Activated naive CD4-positive, alpha-beta T cell treated with anti-CD3 and anti-CD28 coated beads for 36 hours (primary cell): ENCODE measurements around the gene EYA3. TPM values are rescaled to one million over a fixed set of nuclear protein-coding genes. Genes with fewer than 3 reads are reported as not detected.

ENCODE experiments used
- total RNA-seq, 2 experiments: library from RNA; stranded (reverse); gene quantifications; one replicate each; pipeline ENCODE4 v1.2.3, GENCODE V29; 2021

EYA3 gene
- total RNA-seq, 2 experiments from 2014 or later, result 25.4 to 25.9 TPM

Other genes with a start within 250 kb of the EYA3 start
- gene THEMIS2, start 216.1 kb downstream of the EYA3 start, total RNA-seq, result 10 to 100 TPM; 12.9 to 17.5 TPM
- 10 to 100 TPM; 62.9 to 76.7 TPM for gene RPA2, start 174.0 kb downstream of the EYA3 start, total RNA-seq
- under 1 TPM; 0.52 to 0.72 TPM for gene SMPDL3B, start 153.6 kb downstream of the EYA3 start, total RNA-seq
- gene XKR8, start 128.6 kb downstream of the EYA3 start, total RNA-seq, result 1 to 10 TPM; 3.2 to 4.8 TPM
- gene PTAFR, start 88.1 kb upstream of the EYA3 start, total RNA-seq, result under 1 TPM; 0.05 to 0.07 TPM
- 100 to 1,000 TPM; 113 to 115 TPM for gene DNAJC8, start 144.4 kb upstream of the EYA3 start, total RNA-seq
- 100 to 1,000 TPM; 182 to 185 TPM for gene ATP5IF1, start 147.5 kb upstream of the EYA3 start, total RNA-seq
- 10 to 100 TPM; 46.2 to 46.9 TPM for gene SESN2, start 170.9 kb upstream of the EYA3 start, total RNA-seq
- gene MED18, start 240.4 kb upstream of the EYA3 start, total RNA-seq, result 10 to 100 TPM; 13.2 to 13.3 TPM